Measurements from ENCODE around the gene DNAH1.
"Not testable (repeated sequence)": the region's sequence is repeated elsewhere in the genome, so short reads cannot be mapped to it uniquely, and the experiment has no call there.

DNAH1 gene

DNA sequence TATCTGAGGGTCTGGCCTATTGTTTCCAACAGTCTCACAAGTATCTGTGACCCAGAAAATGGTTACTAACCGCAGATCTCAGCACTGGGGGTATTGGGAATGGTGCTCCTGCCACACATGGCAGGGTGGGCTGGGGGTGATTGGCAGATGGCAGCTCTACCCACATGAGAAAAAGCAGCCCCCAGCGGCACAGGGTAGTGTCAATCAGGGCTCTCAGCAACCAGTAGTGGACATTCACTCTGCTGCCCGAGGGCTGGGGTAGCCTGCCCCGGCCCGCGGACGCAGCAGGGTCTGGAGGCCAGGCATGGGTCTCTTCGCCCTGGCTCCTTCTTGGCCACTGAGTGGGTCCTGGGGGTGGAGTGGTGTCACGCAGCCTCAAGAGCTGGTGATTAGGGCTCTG lies 8.6 kb downstream of the DNAH1 start:
- Histone ChIP-seq H3K4me1 (ENCODE audit: insufficient read depth, low read length) (peaks cover 13% of the 10 kb centered on the region), H3K9me3 (ENCODE audit: low read length) (no peaks in the 10 kb centered on the region), H3K4me3 (ENCODE audit: low read length) (no peak overlapping the region), H3K36me3 (ENCODE audit: insufficient read depth, low read length) (no peaks in the 10 kb centered on the region), H3K27me3 (ENCODE audit: insufficient read depth, low read length) (no peaks in the 10 kb centered on the region), H2AFZ (ENCODE audit: low read depth, low read length) (no peak overlapping the region)

DNA sequence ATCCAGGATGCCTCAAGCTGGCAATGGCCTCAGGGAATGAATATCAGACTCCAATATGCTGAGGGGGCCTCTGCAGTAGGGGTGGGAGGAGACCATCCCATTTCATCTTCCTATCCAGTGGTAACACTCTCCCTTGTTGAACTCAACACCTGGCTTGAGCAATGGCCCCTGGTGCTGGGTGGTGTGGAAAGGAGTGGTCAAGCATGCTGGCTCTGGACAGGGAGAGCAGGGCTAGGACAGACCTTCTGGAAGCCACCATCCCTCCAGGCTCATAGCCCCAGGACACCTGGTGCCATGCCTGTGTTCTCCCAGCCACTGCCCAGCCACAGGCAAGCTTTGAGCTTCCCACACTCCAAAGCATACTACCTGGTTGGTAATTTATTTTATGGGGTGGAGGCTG lies 9.6 kb downstream of the DNAH1 start:
- Histone ChIP-seq H3K4me3 (ENCODE audit: low read length) (no peak overlapping the region), H3K4me1 (ENCODE audit: insufficient read depth, low read length) (peaks cover 6% of the 10 kb centered on the region), H2AFZ (ENCODE audit: low read depth, low read length) (no peak overlapping the region), H3K9me3 (ENCODE audit: low read length) (no peaks in the 10 kb centered on the region), H3K36me3 (ENCODE audit: insufficient read depth, low read length) (no peaks in the 10 kb centered on the region), H3K27me3 (ENCODE audit: insufficient read depth, low read length) (no peaks in the 10 kb centered on the region)

DNA sequence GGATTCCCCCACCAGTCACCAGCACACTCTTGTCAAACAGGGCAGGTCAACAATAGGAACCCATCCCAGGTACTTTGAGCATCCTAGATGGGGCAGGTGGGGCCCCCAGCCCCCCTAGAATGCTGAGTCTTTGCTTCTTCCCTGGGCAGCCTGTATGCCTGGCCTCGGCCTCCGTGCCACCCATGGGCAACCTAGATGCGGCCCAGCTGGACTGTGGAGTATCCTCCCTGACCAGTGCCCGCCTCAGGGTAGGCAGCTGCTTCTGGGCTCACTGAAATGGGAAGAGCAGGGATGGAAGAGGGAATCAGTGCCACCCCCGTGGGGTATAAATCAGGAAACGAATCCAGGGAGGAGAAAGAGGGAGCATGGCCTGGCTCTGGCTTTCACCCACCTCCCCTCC lies 10.9 kb downstream of the DNAH1 start:
- Histone ChIP-seq H3K4me3 (ENCODE audit: low read length) (no peak overlapping the region), H3K36me3 (ENCODE audit: insufficient read depth, low read length) (no peaks in the 10 kb centered on the region), H3K27me3 (ENCODE audit: insufficient read depth, low read length) (no peaks in the 10 kb centered on the region), H2AFZ (ENCODE audit: low read depth, low read length) (no peak overlapping the region), H3K4me1 (ENCODE audit: insufficient read depth, low read length) (peaks cover 6% of the 10 kb centered on the region), H3K9me3 (ENCODE audit: low read length) (no peaks in the 10 kb centered on the region)

DNA sequence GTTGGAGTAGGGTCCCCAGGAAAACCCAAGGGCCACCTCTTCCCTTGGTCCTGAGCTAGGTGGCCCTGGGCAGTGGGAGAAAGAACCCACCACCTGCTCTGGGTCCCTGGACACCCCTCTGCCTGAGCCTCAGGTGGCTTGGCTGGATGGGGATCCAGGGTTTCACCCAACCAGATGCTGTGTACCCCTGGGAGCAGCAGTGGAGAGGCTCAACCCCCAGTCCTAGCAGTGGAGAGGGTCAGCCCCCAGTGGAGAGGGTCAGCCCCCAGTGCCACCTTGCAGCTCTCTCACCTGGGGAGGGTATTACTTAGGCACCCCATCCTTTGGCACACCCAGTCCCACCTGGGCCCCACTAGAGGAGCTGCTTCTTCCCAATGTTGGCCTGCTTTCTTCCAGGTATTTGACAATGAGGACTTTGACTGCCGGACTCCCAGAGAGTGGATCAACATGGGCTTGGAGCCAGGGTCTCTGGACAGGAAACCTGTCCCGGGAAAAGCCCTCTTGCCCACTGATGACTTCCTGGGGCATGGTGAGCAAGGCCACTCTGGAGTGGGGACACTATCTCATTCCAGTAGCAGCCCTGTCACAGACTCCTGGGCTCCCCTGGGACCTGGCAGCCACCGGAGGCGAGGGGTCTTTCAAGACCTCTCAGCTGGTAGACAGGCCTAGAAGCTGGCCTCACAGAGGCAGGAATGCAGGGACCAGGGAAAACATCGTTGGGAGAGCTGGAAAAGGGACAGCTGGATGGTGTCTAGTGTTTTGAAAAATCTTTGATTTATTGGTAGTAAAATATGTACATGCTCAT lies 11.6 kb downstream of the DNAH1 start:
- Histone ChIP-seq H3K4me3 (ENCODE audit: low read length) (no peak overlapping the region), H3K9me3 (ENCODE audit: low read length) (no peaks in the 10 kb centered on the region), H3K36me3 (ENCODE audit: insufficient read depth, low read length) (no peaks in the 10 kb centered on the region), H3K4me1 (ENCODE audit: insufficient read depth, low read length) (peaks cover 6% of the 10 kb centered on the region), H2AFZ (ENCODE audit: low read depth, low read length) (no peak overlapping the region), H3K27me3 (ENCODE audit: insufficient read depth, low read length) (no peaks in the 10 kb centered on the region)

DNA sequence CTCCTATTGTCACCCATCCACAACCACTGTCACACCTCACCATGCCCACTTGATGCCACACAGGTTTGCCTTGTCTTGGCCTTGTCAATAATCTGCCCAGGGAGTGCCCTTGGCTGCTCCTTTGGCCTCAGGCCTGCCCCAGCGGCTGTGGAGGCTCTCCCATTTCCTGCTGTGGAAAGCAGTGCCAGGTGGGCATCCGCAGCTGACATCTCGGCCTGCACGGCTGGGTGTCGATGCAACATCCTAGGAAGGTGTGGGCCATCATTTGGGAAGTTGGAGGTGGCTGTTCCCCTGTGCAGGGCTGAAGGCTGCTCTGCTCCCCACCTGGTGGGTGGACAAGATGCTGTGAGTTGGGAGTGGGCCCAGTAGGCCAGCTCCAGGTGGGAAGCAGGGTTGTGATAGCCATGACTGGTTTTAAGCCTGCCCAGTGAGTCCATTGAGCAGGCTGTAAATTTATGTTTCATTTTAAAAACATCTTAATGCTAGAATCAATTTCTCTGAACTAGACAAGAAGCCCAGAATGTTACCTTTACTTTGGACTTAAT lies 12.5 kb downstream of the DNAH1 start:
- no peaks in the 10 kb centered on the region for H3K9me3 ChIP-seq (ENCODE audit: low read length)
- no peak overlapping the region for H2AFZ ChIP-seq (ENCODE audit: low read depth, low read length)
- H3K4me3 ChIP-seq (ENCODE audit: low read length), result no peak overlapping the region
- H3K27me3 ChIP-seq (ENCODE audit: insufficient read depth, low read length), result no peaks in the 10 kb centered on the region
- peaks cover 6% of the 10 kb centered on the region for H3K4me1 ChIP-seq (ENCODE audit: insufficient read depth, low read length)
- no peaks in the 10 kb centered on the region for H3K36me3 ChIP-seq (ENCODE audit: insufficient read depth, low read length)

DNA sequence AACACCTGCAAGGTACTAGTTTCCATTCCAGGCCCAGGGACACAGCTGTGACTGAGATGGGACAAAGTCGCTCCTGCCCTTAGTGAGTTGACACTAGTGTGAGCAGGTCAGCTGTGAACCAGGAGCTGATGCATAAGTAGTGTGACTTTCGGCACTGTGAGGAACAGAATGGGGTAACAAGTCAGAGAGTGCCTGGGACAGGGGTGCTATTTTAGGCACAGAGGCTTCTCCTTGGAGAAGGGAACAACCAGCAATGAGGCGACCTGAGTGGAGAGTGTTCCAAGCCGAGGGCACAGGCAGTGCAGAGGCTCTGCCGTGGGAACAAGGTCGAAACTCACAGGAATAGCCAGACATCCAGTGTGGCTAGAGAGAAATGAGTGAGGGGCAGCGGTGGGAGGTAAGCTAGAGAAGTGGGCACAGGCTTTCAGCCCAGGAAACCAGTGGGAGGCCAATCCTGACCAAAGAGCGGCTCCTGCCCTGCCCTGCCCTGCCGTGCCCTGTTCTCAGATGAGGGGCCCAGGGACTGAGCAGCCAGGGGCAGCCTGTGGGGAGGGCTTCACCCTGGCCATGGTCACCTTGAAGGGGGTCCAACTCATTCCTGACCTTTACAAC lies 14.2 kb downstream of the DNAH1 start:
- H3K9me3 ChIP-seq (ENCODE audit: low read length), result no peaks in the 10 kb centered on the region
- H3K36me3 ChIP-seq (ENCODE audit: insufficient read depth, low read length), result no peaks in the 10 kb centered on the region
- peaks cover 3% of the 10 kb centered on the region for H3K4me1 ChIP-seq (ENCODE audit: insufficient read depth, low read length)
- no peak overlapping the region for H3K4me3 ChIP-seq (ENCODE audit: low read length)
- no peak overlapping the region for H2AFZ ChIP-seq (ENCODE audit: low read depth, low read length)
- H3K27me3 ChIP-seq (ENCODE audit: insufficient read depth, low read length), result no peaks in the 10 kb centered on the region

DNA sequence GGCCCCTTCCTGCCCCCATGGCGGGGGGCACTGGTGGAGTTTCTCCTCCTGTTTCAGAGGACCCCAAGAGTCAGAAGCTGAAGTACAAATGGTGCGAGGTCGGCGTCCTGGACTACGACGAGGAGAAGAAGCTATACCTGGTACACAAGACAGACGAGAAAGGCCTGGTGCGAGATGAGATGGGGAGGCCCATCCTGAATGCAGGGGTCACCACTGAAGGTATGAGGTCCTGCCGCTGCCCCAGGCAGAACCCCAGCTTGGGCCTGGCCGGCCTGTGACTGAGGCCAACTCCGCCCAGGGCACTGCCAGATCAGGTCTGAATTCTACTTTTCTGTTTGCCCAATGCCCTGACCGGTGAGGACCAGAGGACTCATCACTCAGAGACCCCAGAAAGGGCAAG lies 15.0 kb downstream of the DNAH1 start:
- no peaks in the 10 kb centered on the region for H3K36me3 ChIP-seq (ENCODE audit: insufficient read depth, low read length)
- no peak overlapping the region for H2AFZ ChIP-seq (ENCODE audit: low read depth, low read length)
- no peaks in the 10 kb centered on the region for H3K27me3 ChIP-seq (ENCODE audit: insufficient read depth, low read length)
- no peaks in the 10 kb centered on the region for H3K9me3 ChIP-seq (ENCODE audit: low read length)
- H3K4me1 ChIP-seq (ENCODE audit: insufficient read depth, low read length), result peaks cover 3% of the 10 kb centered on the region
- no peak overlapping the region for H3K4me3 ChIP-seq (ENCODE audit: low read length)

DNA sequence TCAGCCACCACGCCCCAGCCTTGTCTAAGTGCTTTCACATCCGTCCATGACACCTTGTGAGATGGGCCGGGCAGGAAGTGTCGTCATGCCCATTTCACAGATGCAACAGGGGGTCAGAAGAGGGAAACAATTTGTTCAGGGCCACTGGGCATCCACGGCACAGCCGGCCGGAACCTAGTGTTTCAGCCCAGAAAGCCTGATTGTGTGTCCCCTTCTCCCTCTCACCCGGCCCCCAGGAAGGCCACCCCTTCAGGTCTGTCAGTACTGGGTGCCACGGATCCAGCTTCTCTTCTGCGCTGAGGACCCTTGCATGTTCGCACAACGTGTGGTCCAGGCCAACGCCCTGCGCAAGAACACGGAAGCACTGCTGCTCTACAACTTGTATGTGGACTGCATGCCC lies 15.8 kb downstream of the DNAH1 start:
- H3K4me3 ChIP-seq (ENCODE audit: low read length), result no peak overlapping the region
- no peaks in the 10 kb centered on the region for H3K36me3 ChIP-seq (ENCODE audit: insufficient read depth, low read length)
- H3K9me3 ChIP-seq (ENCODE audit: low read length), result no peaks in the 10 kb centered on the region
- peaks cover 3% of the 10 kb centered on the region for H3K4me1 ChIP-seq (ENCODE audit: insufficient read depth, low read length)
- H2AFZ ChIP-seq (ENCODE audit: low read depth, low read length), result no peak overlapping the region
- no peaks in the 10 kb centered on the region for H3K27me3 ChIP-seq (ENCODE audit: insufficient read depth, low read length)

DNA sequence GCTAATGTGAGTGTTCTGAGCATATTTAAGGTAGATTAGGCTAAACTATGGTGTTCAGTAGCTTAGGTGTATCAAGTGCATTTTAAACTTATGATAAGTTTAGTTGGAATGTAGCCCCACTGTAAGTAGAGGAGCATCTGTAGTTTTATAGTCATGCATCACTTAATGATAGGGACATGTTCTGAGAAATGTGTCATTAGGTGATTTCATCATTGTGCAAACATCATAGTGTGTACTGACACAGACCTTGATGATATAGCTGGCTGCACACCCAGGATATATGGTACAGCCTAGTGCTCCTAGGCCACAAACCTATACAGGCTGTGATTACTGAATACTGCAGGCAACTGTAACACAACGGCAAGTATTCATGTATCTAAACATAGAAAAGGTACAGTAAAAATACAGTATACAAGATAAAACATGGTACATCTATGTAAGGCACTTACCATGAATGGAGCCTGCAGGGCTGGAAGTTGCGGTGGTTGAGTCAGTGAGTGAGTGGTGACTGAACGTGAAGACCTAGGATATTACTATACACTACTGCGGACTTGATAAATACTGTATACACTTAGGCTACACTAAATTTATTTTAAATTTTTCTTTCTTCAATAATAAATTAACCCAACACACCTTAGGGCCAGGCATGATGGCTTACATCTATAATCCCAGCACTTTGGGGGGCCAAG lies 17.9 kb downstream of the DNAH1 start:
- Histone ChIP-seq H3K27me3 (ENCODE audit: insufficient read depth, low read length) (no peaks in the 10 kb centered on the region), H3K9me3 (ENCODE audit: low read length) (no peaks in the 10 kb centered on the region), H3K4me3 (ENCODE audit: low read length) (no peak overlapping the region), H2AFZ (ENCODE audit: low read depth, low read length) (no peak overlapping the region), H3K4me1 (ENCODE audit: insufficient read depth, low read length) (peaks cover 3% of the 10 kb centered on the region), H3K36me3 (ENCODE audit: insufficient read depth, low read length) (no peaks in the 10 kb centered on the region)

DNA sequence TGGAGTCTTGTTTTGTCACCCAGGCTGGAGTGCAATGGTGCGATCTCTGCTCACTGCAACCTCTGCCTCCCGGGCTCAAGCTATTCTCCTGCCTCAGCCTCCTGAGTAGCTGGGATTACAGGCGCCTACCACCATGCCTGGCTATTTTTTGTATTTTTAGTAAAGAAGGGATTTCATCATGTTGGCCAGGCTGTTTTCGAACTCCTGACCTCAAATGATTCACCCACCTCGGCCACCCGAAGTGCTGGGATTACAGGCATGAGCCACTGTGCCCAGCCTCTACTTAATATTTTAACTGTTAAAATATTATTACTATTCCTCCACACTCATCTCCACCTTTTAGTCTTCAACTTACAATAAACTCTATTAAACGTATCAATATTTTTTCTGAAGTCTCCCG lies 22.0 kb downstream of the DNAH1 start:
- H3K4me1 ChIP-seq (ENCODE audit: insufficient read depth, low read length); H3K4me3 ChIP-seq (ENCODE audit: low read length); H3K27me3 ChIP-seq (ENCODE audit: insufficient read depth, low read length); H2AFZ ChIP-seq (ENCODE audit: low read depth, low read length); H3K9me3 ChIP-seq (ENCODE audit: low read length); H3K36me3 ChIP-seq (ENCODE audit: insufficient read depth, low read length): not testable (repeated sequence)

DNA sequence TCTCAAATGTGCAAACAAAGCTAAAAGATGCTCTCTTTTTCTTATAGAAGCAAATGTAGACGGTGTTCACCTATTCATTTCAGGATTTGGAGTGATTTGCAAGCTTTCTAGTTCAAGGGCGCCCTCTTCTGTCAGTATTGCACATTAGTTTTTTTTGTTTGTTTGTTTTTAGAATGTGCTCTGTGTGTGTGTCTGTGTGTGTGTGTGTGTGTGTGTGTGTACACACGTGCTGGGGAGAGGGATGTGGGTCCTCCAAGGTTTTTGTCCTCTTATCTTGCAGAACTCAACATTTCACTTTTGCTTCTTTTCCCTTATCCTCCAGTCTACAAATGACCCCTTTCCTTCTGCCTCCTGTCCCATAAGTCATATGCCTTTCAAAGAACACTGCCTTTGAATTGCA lies 23.5 kb downstream of the DNAH1 start:
- Histone ChIP-seq H3K36me3 (ENCODE audit: insufficient read depth, low read length) (no peaks in the 10 kb centered on the region), H3K4me3 (ENCODE audit: low read length) (no peak overlapping the region), H2AFZ (ENCODE audit: low read depth, low read length) (no peak overlapping the region), H3K9me3 (ENCODE audit: low read length) (no peaks in the 10 kb centered on the region), H3K4me1 (ENCODE audit: insufficient read depth, low read length) (peaks cover 6% of the 10 kb centered on the region), H3K27me3 (ENCODE audit: insufficient read depth, low read length) (no peaks in the 10 kb centered on the region)

DNA sequence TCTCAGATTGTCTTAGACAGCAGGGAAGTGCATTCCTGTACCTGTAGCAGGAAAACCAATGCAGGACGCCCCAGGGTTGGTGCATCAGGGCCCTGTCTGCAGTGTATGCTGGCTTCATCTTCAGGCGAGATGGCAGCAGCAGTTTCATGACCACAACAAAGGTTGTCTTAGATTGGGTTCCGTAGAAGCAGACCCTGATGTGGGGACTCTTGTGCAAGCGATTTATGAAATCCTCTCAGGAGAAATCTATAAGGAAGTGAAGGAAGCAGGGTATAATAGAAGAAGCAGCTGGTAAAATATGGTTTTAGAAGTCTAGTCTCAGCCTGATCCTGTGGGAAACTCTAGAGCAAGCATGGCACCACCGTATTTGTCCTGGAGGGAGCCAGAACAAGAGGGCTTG lies 25.0 kb downstream of the DNAH1 start:
- Histone ChIP-seq H3K4me3 (ENCODE audit: low read length) (no peak overlapping the region), H2AFZ (ENCODE audit: low read depth, low read length) (no peak overlapping the region), H3K9me3 (ENCODE audit: low read length) (no peaks in the 10 kb centered on the region), H3K36me3 (ENCODE audit: insufficient read depth, low read length) (no peaks in the 10 kb centered on the region), H3K4me1 (ENCODE audit: insufficient read depth, low read length) (peaks cover 6% of the 10 kb centered on the region), H3K27me3 (ENCODE audit: insufficient read depth, low read length) (no peaks in the 10 kb centered on the region)

DNA sequence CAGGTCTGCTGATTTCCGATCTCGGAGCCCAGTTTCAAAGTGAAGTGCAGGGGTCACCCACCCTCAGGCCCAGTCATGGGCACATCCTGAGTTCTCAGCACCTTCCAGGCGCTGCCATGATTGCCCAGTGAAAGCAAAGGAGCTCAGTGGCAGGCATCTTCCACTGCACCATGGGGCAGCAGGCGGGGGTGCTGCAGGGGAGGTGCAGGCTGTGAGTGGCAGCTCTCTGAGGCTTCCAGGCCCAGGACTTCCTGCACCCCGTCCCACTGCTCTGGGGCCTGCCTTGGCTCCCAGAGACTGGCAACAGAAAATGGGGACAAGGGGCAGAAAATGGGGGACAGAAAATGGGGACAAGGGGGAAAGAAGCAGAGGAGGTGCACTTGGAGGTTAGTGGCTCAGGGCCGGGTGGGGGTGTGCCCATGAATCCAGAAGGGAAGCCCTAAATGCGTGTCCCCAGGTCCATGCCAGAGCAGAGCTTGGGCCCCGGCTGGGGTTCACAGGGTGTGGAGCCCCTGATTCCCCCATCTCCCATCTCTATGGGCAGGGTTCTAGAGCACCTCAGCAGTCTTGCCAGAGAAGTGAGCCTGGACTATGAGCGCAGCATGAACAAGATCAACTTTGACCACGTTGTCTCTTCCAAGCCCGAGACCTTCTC lies 28.0 kb downstream of the DNAH1 start:
- Histone ChIP-seq H3K36me3 (ENCODE audit: insufficient read depth, low read length) (no peaks in the 10 kb centered on the region), H2AFZ (ENCODE audit: low read depth, low read length) (no peak overlapping the region), H3K4me3 (ENCODE audit: low read length) (no peak overlapping the region), H3K27me3 (ENCODE audit: insufficient read depth, low read length) (no peaks in the 10 kb centered on the region), H3K4me1 (ENCODE audit: insufficient read depth, low read length) (peaks cover 6% of the 10 kb centered on the region), H3K9me3 (ENCODE audit: low read length) (no peaks in the 10 kb centered on the region)

All from neuron (in vitro differentiated cells).